HepG2 (cell line): ENCODE results near the gene SH2D6. TPM values are rescaled to one million over a fixed set of nuclear protein-coding genes. Genes with fewer than 3 reads are reported as not detected.

ENCODE experiments used
- ARNTL ChIP-seq: sonication (generic); formaldehyde crosslinking; IDR thresholded peaks from 2 replicates; pipeline ENCODE4 v1.4.0; 2020; ENCODE audit warnings: mild to moderate bottlenecking, missing genetic modification reagents
- ETV6 ChIP-seq: sonication (generic); formaldehyde crosslinking; conservative IDR thresholded peaks from 2 replicates; pipeline ENCODE4 v1.4.0; 2020; ENCODE audit warnings: missing genetic modification reagents
- MAFG ChIP-seq: sonication (generic); formaldehyde crosslinking; IDR thresholded peaks from 2 replicates; pipeline ENCODE4 v1.5.1; 2020; ENCODE audit warnings: mild to moderate bottlenecking, missing genetic modification reagents
- NFE2 ChIP-seq: sonication (generic); formaldehyde crosslinking; IDR thresholded peaks from 2 replicates; pipeline ENCODE4 v1.4.0; 2020; ENCODE audit warnings: missing genetic modification reagents
- REPIN1 ChIP-seq: sonication (generic); formaldehyde crosslinking; IDR thresholded peaks from 2 replicates; pipeline ENCODE4 v1.8.0; 2022; ENCODE audit warnings: missing genetic modification reagents, low read depth, mild to moderate bottlenecking, borderline replicate concordance
- ZNF350 ChIP-seq: sonication (generic); formaldehyde crosslinking; IDR thresholded peaks from 2 replicates; pipeline ENCODE4 v1.4.0; 2020; ENCODE audit warnings: mild to moderate bottlenecking, low read depth, missing genetic modification reagents, borderline replicate concordance
- ZNF644 ChIP-seq: IDR thresholded peaks from 2 replicates; pipeline ENCODE4 v1.6.1; 2016; ENCODE audit warnings: low read depth
- ZNF746 ChIP-seq: sonication (generic); formaldehyde crosslinking; IDR thresholded peaks from 2 replicates; pipeline ENCODE4 v1.8.0; 2022; ENCODE audit warnings: mild to moderate bottlenecking, missing genetic modification reagents
- ZNF816 ChIP-seq: sonication (generic); formaldehyde crosslinking; IDR thresholded peaks from 2 replicates; pipeline ENCODE4 v1.8.0; 2022; ENCODE audit warnings: missing genetic modification reagents, mild to moderate bottlenecking, borderline replicate concordance
- polyA plus RNA-seq, 8 experiments: library from polyadenylated mRNA; depleted of rRNA in 3 of 8; stranded (reverse) in 7 of 8; unstranded in 1 of 8; fragments of >200 nt; fragmentation: Illumina TruSeq in 4 of 8; extraction: Trizol in 4 of 8; gene quantifications; 2 replicates each; pipeline versions ENCODE4 v1.2.1 to v1.2.3, GENCODE V29; 2011 to 2016; ENCODE audit warnings: low read depth in 4 of 8, missing spikeins in 1 of 8, mixed read lengths in 1 of 8; ENCODE audit not compliant: insufficient read depth in 1 of 8
- total RNA-seq, 5 experiments: library from RNA; depleted of rRNA; stranded (reverse); fragments of >200 nt; fragmentation: Illumina TruSeq; extraction: Trizol; gene quantifications; 2 replicates each; pipeline ENCODE4 v1.2.3, GENCODE V29; 2016; ENCODE audit warnings: low read depth in 1 of 5
- TF ChIP-seq, protein P1 (sequence below): sonication (generic); formaldehyde crosslinking; IDR thresholded peaks from 2 replicates; pipeline ENCODE4 v1.5.0; 2020; ENCODE audit warnings: mild to moderate bottlenecking, low read depth, missing genetic modification reagents, borderline replicate concordance
- TF ChIP-seq, protein P2 (sequence below): IDR thresholded peaks from 2 replicates; pipeline ENCODE4 v1.6.1; 2016; ENCODE audit warnings: missing biosample characterization, missing genetic modification reagents, low read depth
- TF ChIP-seq, protein P3 (sequence below): sonication (generic); formaldehyde crosslinking; conservative IDR thresholded peaks from 2 replicates; pipeline ENCODE4 v1.4.0; 2020; ENCODE audit warnings: missing genetic modification reagents
- TF ChIP-seq, protein P4 (sequence below): sonication (generic); formaldehyde crosslinking; IDR thresholded peaks from 2 replicates; pipeline ENCODE4 v1.4.0; 2020; ENCODE audit warnings: mild to moderate bottlenecking, missing genetic modification reagents
- TF ChIP-seq, protein P5 (sequence below): sonication (generic); formaldehyde crosslinking; IDR thresholded peaks from 2 replicates; pipeline ENCODE4 v1.4.0; 2020; ENCODE audit warnings: mild to moderate bottlenecking, missing genetic modification reagents
- TF ChIP-seq, protein P6 (sequence below): sonication (generic); formaldehyde crosslinking; IDR thresholded peaks from 2 replicates; pipeline ENCODE4 v1.4.0; 2020; ENCODE audit warnings: missing genetic modification reagents

The SH2D6 gene
- total and polyA plus RNA-seq, 2 of the 13 experiments (the other 11 are each of a cell fraction or from before 2014, with no cell fraction given): 0.11 to 0.26 TPM

DNA sequence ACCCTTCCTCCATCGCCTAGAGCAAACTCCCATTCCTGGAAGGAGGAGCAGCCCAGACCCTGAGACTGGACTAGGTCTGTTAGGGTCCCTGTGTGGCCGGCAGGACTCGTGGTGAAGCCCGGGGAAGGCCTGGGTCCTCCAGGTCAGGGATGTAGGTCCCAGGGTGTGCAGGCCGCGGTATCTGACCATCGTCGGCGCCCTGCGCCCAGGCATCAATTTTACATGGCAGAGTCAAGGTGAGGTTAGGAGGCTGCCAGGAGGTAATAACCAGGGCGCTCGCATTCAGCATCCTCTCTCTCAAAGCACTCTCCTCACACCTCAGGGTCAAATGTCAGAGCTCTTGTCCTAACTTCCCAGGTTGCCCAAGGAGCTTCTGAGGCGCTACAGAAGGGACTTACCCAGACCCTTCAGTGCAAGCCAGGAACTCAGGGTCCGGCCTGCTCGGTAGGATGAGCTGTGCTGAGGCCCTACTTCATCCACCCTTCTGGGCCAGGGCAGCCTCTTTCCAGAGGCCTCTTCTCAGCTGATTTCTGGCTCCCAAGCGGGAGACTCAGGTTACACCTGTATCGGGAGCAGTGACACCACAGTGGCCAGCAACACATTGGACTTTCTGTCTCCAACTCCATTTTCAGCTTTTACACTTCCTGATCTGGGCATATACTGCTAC, 628 bp downstream of the SH2D6 start (continued):
- TF ChIP-seq ARNTL: 0 out of 2 replicates have a peak, but pooled peaks have one; percentile 4
- TF ChIP-seq, protein P1, sequence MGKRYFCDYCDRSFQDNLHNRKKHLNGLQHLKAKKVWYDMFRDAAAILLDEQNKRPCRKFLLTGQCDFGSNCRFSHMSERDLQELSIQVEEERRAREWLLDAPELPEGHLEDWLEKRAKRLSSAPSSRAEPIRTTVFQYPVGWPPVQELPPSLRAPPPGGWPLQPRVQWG (CRISPR knock-in tag): no peak
- no peak for TF ChIP-seq ZNF644
- TF ChIP-seq ZNF746 (CRISPR knock-in tag): no peak
- TF ChIP-seq ZNF350 (CRISPR knock-in tag): no peak; the same call in 1 of the 2 replicates
- TF ChIP-seq, protein P2, sequence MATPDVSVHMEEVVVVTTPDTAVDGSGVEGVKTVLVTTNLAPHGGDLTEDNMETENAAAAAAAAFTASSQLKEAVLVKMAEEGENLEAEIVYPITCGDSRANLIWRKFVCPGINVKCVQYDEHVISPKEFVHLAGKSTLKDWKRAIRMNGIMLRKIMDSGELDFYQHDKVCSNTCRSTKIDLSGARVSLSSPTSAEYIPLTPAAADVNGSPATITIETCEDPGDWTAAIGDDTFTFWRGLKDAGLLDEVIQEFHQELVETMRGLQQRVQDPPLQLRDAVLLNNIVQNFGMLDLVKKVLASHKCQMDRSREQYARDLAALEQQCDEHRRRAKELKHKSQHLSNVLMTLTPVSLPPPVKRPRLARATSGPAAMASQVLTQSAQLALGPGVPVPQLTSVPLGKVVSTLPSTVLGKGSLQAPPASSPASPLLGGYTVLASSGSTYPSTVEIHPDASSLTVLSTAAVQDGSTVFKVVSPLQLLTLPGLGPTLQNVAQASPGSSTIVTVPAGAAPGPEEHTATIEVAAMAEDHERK (CRISPR knock-in tag): no peak
- TF ChIP-seq, protein P3, sequence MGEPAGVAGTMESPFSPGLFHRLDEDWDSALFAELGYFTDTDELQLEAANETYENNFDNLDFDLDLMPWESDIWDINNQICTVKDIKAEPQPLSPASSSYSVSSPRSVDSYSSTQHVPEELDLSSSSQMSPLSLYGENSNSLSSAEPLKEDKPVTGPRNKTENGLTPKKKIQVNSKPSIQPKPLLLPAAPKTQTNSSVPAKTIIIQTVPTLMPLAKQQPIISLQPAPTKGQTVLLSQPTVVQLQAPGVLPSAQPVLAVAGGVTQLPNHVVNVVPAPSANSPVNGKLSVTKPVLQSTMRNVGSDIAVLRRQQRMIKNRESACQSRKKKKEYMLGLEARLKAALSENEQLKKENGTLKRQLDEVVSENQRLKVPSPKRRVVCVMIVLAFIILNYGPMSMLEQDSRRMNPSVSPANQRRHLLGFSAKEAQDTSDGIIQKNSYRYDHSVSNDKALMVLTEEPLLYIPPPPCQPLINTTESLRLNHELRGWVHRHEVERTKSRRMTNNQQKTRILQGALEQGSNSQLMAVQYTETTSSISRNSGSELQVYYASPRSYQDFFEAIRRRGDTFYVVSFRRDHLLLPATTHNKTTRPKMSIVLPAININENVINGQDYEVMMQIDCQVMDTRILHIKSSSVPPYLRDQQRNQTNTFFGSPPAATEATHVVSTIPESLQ: no peak
- no peak for TF ChIP-seq MAFG (CRISPR knock-in tag)
- TF ChIP-seq, protein P4, sequence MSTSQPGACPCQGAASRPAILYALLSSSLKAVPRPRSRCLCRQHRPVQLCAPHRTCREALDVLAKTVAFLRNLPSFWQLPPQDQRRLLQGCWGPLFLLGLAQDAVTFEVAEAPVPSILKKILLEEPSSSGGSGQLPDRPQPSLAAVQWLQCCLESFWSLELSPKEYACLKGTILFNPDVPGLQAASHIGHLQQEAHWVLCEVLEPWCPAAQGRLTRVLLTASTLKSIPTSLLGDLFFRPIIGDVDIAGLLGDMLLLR (CRISPR knock-in tag): no peak
- TF ChIP-seq, protein P5, sequence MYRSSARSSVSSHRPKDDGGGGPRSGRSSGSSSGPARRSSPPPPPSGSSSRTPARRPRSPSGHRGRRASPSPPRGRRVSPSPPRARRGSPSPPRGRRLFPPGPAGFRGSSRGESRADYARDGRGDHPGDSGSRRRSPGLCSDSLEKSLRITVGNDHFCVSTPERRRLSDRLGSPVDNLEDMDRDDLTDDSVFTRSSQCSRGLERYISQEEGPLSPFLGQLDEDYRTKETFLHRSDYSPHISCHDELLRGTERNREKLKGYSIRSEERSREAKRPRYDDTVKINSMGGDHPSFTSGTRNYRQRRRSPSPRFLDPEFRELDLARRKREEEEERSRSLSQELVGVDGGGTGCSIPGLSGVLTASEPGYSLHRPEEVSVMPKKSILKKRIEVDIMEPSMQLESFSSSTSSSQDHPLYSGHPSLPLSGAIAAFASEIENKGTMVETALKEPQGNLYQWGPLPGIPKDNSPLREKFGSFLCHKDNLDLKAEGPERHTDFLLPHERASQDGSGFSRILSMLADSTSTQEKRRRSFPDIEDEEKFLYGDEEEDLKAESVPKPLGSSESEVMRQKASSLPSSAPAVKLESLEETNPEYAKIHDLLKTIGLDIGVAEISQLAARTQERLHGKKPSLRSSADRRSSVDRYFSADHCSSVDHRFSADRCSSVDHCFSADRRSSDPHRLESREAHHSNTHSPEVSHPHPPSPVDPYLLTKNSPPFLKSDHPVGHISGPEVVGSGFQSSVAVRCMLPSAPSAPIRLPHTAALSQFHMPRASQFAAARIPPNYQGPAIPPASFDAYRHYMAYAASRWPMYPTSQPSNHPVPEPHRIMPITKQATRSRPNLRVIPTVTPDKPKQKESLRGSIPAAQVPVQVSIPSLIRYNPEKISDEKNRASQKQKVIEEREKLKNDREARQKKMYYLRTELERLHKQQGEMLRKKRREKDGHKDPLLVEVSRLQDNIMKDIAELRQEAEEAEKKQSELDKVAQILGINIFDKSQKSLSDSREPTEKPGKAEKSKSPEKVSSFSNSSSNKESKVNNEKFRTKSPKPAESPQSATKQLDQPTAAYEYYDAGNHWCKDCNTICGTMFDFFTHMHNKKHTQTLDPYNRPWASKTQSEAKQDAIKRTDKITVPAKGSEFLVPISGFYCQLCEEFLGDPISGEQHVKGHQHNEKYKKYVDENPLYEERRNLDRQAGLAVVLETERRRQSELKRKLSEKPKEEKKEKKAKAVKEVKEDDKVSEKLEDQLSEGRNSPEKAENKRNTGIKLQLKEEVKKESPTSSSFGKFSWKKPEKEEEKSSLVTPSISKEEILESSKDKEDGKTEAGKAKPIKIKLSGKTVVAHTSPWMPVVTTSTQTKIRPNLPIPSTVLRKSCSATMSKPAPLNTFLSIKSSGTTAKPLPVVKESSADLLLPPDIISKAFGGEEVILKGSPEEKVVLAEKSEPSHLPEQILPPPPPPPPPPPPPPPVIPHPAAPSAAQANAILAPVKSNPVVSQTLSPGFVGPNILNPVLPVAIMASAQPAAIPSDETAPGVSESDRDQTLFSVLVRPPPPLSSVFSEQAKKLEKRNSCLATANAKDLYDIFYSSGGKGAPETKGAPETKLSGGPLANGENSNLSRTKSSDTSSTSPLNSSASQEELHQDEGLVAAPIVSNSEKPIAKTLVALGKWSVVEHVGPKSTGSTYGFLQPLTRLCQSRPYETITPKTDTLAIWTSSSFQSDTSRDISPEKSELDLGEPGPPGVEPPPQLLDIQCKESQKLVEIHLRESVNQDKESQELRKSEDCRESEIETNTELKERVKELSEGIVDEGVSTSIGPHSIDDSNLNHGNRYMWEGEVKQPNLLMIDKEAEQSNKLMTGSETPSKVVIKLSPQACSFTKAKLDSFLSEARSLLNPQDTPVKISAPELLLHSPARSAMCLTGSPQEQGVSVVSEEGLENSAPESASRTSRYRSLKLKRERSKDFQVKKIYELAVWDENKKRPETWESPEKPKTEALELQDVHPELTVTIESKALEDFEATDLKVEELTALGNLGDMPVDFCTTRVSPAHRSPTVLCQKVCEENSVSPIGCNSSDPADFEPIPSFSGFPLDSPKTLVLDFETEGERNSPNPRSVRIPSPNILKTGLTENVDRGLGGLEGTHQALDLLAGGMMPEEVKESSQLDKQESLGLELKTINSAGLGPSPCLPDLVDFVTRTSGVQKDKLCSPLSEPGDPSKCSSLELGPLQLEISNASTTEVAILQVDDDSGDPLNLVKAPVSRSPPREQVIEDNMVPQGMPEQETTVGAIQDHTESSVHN (CRISPR knock-in tag): no peak
- no peak for TF ChIP-seq ZNF816 (CRISPR knock-in tag)
- TF ChIP-seq, protein P6, sequence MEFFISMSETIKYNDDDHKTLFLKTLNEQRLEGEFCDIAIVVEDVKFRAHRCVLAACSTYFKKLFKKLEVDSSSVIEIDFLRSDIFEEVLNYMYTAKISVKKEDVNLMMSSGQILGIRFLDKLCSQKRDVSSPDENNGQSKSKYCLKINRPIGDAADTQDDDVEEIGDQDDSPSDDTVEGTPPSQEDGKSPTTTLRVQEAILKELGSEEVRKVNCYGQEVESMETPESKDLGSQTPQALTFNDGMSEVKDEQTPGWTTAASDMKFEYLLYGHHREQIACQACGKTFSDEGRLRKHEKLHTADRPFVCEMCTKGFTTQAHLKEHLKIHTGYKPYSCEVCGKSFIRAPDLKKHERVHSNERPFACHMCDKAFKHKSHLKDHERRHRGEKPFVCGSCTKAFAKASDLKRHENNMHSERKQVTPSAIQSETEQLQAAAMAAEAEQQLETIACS (CRISPR knock-in tag): no peak
- no peak for TF ChIP-seq NFE2 (CRISPR knock-in tag)
- no peak for TF ChIP-seq ETV6 (CRISPR knock-in tag)
- TF ChIP-seq REPIN1: peak; percentile 12; the same call in 1 of the 2 replicates
